ENCODE data around the gene ANKFN1.

Gene ANKFN1

DNA sequence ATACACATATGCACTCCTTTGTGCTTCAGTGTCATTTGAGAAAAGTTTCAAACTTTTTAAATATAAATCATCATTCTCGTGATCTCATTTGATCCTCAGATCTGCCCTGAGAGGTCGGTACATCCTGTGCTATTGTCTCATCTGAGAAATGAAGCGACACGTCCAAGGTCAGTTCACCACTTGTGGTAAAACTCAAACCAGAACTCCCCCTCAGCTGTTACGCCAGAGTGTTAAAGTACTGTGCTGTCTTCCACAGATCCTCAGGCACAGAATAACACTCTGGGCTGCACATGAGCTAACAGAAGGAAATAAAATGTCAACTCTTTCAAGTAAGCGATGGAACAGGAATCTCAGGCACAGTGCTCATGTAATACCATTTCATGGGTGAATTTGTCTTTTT, 31.4 kb downstream of the ANKFN1 start:
- Histone ChIP-seq H3K27me3 (ENCODE audit: insufficient read depth, low read length) (no peaks in the 10 kb centered on the region), H3K14ac (ENCODE audit: low read length) (no peak overlapping the region), H3K9me3 (ENCODE audit: insufficient read depth, low read depth, low read length) (no peaks in the 10 kb centered on the region), H3K4ac (ENCODE audit: low read depth, low read length) (no peak overlapping the region), H4K91ac (ENCODE audit: low read depth, low read length) (no peak overlapping the region), H2BK5ac (ENCODE audit: low read depth, low read length, poor library complexity) (no peak overlapping the region), H3K4me3 (ENCODE audit: low read depth, low read length) (no peak overlapping the region), H3K27ac (ENCODE audit: low read depth, low read length) (no peak overlapping the region), H3K23ac (ENCODE audit: low read length) (no peak overlapping the region), H2AFZ (ENCODE audit: insufficient read depth, low read length, poor library complexity) (no peak overlapping the region), H3K36me3 (ENCODE audit: control insufficient read depth in 1 of 2, insufficient read depth in 2 of 2, low read length in 2 of 2) (no peaks in the 10 kb centered on the region), H2AK5ac (ENCODE audit: low read length) (no peak overlapping the region), H3K79me1 (ENCODE audit: low read length) (no peaks in the 10 kb centered on the region), H3K79me2 (ENCODE audit: control insufficient read depth, insufficient read depth, low read length, poor library complexity) (no peaks in the 10 kb centered on the region), H4K8ac (ENCODE audit: low read depth, low read length) (no peak overlapping the region), H3K9ac (ENCODE audit: low read length) (no peak overlapping the region), H3K4me1 (ENCODE audit: control insufficient read depth in 1 of 2, insufficient read depth in 2 of 2, low read length in 2 of 2) (no peaks in the 10 kb centered on the region), H3K4me2 (ENCODE audit: low read length) (no peak overlapping the region), H4K12ac (ENCODE audit: low read depth, low read length) (no peak overlapping the region), H3K18ac (ENCODE audit: low read length) (no peak overlapping the region), H2BK12ac (ENCODE audit: low read length) (no peak overlapping the region), H2BK120ac (ENCODE audit: insufficient read depth, low read length, poor library complexity) (no peak overlapping the region)
- WGBS (ENCODE audit: extremely low coverage, insufficient coverage, insufficient read length): no CpG with 5 or more reads among the region's 6 CpGs
- no peak for DNase-seq

DNA sequence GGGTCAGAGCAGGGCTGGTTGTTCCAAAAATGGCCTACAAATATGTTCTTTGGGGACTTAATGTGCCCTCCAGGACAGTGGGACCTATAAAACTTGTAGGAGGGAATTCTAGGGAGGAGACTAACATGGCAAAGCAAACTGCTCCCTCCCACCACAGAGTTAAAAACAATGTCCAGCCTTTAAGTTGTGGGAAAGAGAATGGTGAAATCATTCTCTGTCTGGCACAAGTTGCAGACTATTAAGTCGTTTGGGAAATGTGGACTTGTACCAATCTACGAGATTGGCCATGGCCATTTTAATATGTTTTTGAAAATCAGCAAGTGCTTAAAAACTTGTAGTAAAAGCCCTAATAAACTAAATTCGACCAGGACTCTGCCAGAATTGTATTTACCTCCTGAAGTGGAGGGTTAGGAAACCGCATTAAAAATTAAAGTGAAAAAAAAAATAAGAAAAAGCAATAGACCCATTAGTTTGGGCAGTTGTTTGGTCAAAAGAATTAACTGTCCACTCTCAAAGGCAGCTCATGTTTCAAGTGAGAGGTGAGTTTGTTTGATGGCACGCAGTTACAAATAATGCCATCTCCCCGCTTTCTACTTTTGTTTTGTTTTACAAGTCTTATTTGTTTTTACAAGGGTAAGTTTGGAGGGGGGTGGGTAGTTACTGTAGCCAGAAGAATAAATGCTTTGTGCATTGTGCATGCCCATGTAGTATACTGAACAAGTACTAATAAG, 32.4 kb downstream of the ANKFN1 start:
- H3K4me1 ChIP-seq (ENCODE audit: control insufficient read depth in 1 of 2, insufficient read depth in 2 of 2, low read length in 2 of 2): no peaks in the 10 kb centered on the region
- H2BK12ac ChIP-seq (ENCODE audit: low read length): no peak overlapping the region
- H3K36me3 ChIP-seq (ENCODE audit: control insufficient read depth in 1 of 2, insufficient read depth in 2 of 2, low read length in 2 of 2): no peaks in the 10 kb centered on the region
- H3K9me3 ChIP-seq (ENCODE audit: insufficient read depth, low read depth, low read length): no peaks in the 10 kb centered on the region
- no peaks in the 10 kb centered on the region for H3K79me2 ChIP-seq (ENCODE audit: control insufficient read depth, insufficient read depth, low read length, poor library complexity)
- H2BK120ac ChIP-seq (ENCODE audit: insufficient read depth, low read length, poor library complexity): no peak overlapping the region
- no peak overlapping the region for H3K4me3 ChIP-seq (ENCODE audit: low read depth, low read length)
- no CpG with 5 or more reads among the region's 6 CpGs for WGBS (ENCODE audit: extremely low coverage, insufficient coverage, insufficient read length)
- no peak overlapping the region for H2AK5ac ChIP-seq (ENCODE audit: low read length)
- H3K27me3 ChIP-seq (ENCODE audit: insufficient read depth, low read length): no peaks in the 10 kb centered on the region
- H3K18ac ChIP-seq (ENCODE audit: low read length): no peak overlapping the region
- no peaks in the 10 kb centered on the region for H3K79me1 ChIP-seq (ENCODE audit: low read length)
- no peak overlapping the region for H3K27ac ChIP-seq (ENCODE audit: low read depth, low read length)
- H3K23ac ChIP-seq (ENCODE audit: low read length): no peak overlapping the region
- no peak overlapping the region for H3K14ac ChIP-seq (ENCODE audit: low read length)
- no peak for DNase-seq
- H3K4me2 ChIP-seq (ENCODE audit: low read length): no peak overlapping the region
- no peak overlapping the region for H3K4ac ChIP-seq (ENCODE audit: low read depth, low read length)
- H4K12ac ChIP-seq (ENCODE audit: low read depth, low read length): no peak overlapping the region
- no peak overlapping the region for H2AFZ ChIP-seq (ENCODE audit: insufficient read depth, low read length, poor library complexity)
- no peak overlapping the region for H2BK5ac ChIP-seq (ENCODE audit: low read depth, low read length, poor library complexity)
- no peak overlapping the region for H4K8ac ChIP-seq (ENCODE audit: low read depth, low read length)
- no peak overlapping the region for H4K91ac ChIP-seq (ENCODE audit: low read depth, low read length)
- no peak overlapping the region for H3K9ac ChIP-seq (ENCODE audit: low read length)

DNA sequence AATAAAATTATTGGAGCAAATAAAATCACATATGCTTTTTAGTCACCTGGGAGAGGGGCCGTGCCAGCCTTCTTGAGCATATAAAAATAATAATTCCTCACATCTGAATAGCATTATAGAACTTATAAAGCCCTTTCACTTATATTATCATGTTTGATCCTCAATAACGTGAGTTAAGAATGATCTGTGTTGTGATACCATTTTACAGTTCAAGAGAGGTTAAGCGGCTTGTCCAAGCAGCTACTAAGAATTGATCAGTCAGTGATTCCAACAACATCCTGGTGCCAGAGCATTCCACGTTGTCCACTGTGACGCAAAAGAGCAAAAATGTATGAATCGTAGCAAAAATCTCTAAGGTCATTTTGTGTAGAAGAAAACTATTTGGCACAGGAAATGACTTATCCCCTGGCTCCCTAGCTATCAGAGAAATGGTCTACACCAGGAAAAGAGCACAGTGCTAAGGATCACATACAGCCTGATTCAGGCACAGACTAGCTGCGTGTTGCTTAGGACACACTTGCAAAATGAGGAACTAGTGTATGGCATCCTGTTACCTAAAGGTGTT, 33.0 kb downstream of the ANKFN1 start:
- DNase-seq: peak; percentile 71 to 91
- H3K79me1 ChIP-seq (ENCODE audit: low read length): no peaks in the 10 kb centered on the region
- H2AK5ac ChIP-seq (ENCODE audit: low read length): no peak overlapping the region
- H3K36me3 ChIP-seq (ENCODE audit: control insufficient read depth in 1 of 2, insufficient read depth in 2 of 2, low read length in 2 of 2): no peaks in the 10 kb centered on the region
- H3K4me3 ChIP-seq (ENCODE audit: low read depth, low read length): no peak overlapping the region
- H2BK5ac ChIP-seq (ENCODE audit: low read depth, low read length, poor library complexity): no peak overlapping the region
- no peak overlapping the region for H3K14ac ChIP-seq (ENCODE audit: low read length)
- H3K79me2 ChIP-seq (ENCODE audit: control insufficient read depth, insufficient read depth, low read length, poor library complexity): no peaks in the 10 kb centered on the region
- H4K12ac ChIP-seq (ENCODE audit: low read depth, low read length): no peak overlapping the region
- no peak overlapping the region for H3K4me2 ChIP-seq (ENCODE audit: low read length)
- H3K27me3 ChIP-seq (ENCODE audit: insufficient read depth, low read length): no peaks in the 10 kb centered on the region
- H3K18ac ChIP-seq (ENCODE audit: low read length): no peak overlapping the region
- no peak overlapping the region for H4K91ac ChIP-seq (ENCODE audit: low read depth, low read length)
- H2BK12ac ChIP-seq (ENCODE audit: low read length): no peak overlapping the region
- H3K27ac ChIP-seq (ENCODE audit: low read depth, low read length): no peak overlapping the region
- H3K9me3 ChIP-seq (ENCODE audit: insufficient read depth, low read depth, low read length): no peaks in the 10 kb centered on the region
- H2AFZ ChIP-seq (ENCODE audit: insufficient read depth, low read length, poor library complexity): no peak overlapping the region
- H3K4ac ChIP-seq (ENCODE audit: low read depth, low read length): no peak overlapping the region
- no CpG with 5 or more reads among the region's 7 CpGs for WGBS (ENCODE audit: extremely low coverage, insufficient coverage, insufficient read length)
- H2BK120ac ChIP-seq (ENCODE audit: insufficient read depth, low read length, poor library complexity): no peak overlapping the region
- no peak overlapping the region for H3K9ac ChIP-seq (ENCODE audit: low read length)
- no peak overlapping the region for H4K8ac ChIP-seq (ENCODE audit: low read depth, low read length)
- no peaks in the 10 kb centered on the region for H3K4me1 ChIP-seq (ENCODE audit: control insufficient read depth in 1 of 2, insufficient read depth in 2 of 2, low read length in 2 of 2)
- no peak overlapping the region for H3K23ac ChIP-seq (ENCODE audit: low read length)

DNA sequence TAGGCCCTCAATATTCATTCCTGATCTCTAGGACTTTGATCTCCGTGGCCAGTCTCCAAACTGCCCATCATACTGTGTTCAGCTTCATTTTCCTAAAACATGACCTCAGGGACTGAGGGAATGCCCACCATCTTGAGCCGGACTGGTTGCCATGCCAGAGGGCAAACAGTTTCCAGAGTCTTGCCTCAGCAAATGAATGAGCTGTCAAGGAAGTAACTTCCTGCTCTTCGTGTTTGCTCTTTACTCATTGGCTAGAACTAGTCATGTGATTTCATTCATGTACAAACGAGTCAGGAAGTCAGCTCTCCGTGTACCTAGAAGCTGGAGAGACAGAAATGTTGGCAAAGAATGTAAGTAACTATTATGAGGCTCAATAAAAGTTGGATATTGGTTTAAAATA, 50.2 kb downstream of the ANKFN1 start:
- no peaks in the 10 kb centered on the region for H3K79me1 ChIP-seq (ENCODE audit: low read length)
- no CpG with 5 or more reads among the region's 5 CpGs for WGBS (ENCODE audit: extremely low coverage, insufficient coverage, insufficient read length)
- H4K12ac ChIP-seq (ENCODE audit: low read depth, low read length): no peak overlapping the region
- no peak overlapping the region for H4K91ac ChIP-seq (ENCODE audit: low read depth, low read length)
- no peak overlapping the region for H4K8ac ChIP-seq (ENCODE audit: low read depth, low read length)
- DNase-seq: peak in 1 of 2 donors; percentile 47
- no peaks in the 10 kb centered on the region for H3K79me2 ChIP-seq (ENCODE audit: control insufficient read depth, insufficient read depth, low read length, poor library complexity)
- no peak overlapping the region for H2BK5ac ChIP-seq (ENCODE audit: low read depth, low read length, poor library complexity)
- no peak overlapping the region for H2BK12ac ChIP-seq (ENCODE audit: low read length)
- H3K27me3 ChIP-seq (ENCODE audit: insufficient read depth, low read length): no peaks in the 10 kb centered on the region
- no peaks in the 10 kb centered on the region for H3K9me3 ChIP-seq (ENCODE audit: insufficient read depth, low read depth, low read length)
- no peak overlapping the region for H3K4me3 ChIP-seq (ENCODE audit: low read depth, low read length)
- H3K36me3 ChIP-seq (ENCODE audit: control insufficient read depth in 1 of 2, insufficient read depth in 2 of 2, low read length in 2 of 2): no peaks in the 10 kb centered on the region
- no peak overlapping the region for H2AFZ ChIP-seq (ENCODE audit: insufficient read depth, low read length, poor library complexity)
- no peak overlapping the region for H3K9ac ChIP-seq (ENCODE audit: low read length)
- no peak overlapping the region for H3K18ac ChIP-seq (ENCODE audit: low read length)
- H3K4me1 ChIP-seq (ENCODE audit: control insufficient read depth in 1 of 2, insufficient read depth in 2 of 2, low read length in 2 of 2): no peaks in the 10 kb centered on the region
- H3K14ac ChIP-seq (ENCODE audit: low read length): no peak overlapping the region
- H3K4ac ChIP-seq (ENCODE audit: low read depth, low read length): no peak overlapping the region
- no peak overlapping the region for H3K4me2 ChIP-seq (ENCODE audit: low read length)
- H3K27ac ChIP-seq (ENCODE audit: low read depth, low read length): no peak overlapping the region
- H2BK120ac ChIP-seq (ENCODE audit: insufficient read depth, low read length, poor library complexity): no peak overlapping the region
- no peak overlapping the region for H2AK5ac ChIP-seq (ENCODE audit: low read length)
- no peak overlapping the region for H3K23ac ChIP-seq (ENCODE audit: low read length)

Measured in trophoblast cell (in vitro differentiated cells and primary cell).